HepG2 (cell line): ENCODE measurements around the gene FBP1. TPM values are rescaled to one million over a fixed set of nuclear protein-coding genes. Genes with fewer than 3 reads are reported as not detected.
A peak's percentile ranks its signal among the peaks of the same experiment; 100 is the strongest.

ENCODE experiments used
- CBX5 ChIP-seq: sonication (generic); formaldehyde crosslinking; IDR thresholded peaks from 2 replicates; pipeline ENCODE4 v1.4.0; 2020; ENCODE audit warnings: missing genetic modification reagents, borderline replicate concordance
- CSRNP2 ChIP-seq: sonication (generic); formaldehyde crosslinking; conservative IDR thresholded peaks from 2 replicates; pipeline ENCODE4 v1.8.0; 2022; ENCODE audit warnings: low read depth, missing genetic modification reagents
- FOXC1 ChIP-seq: sonication (generic); formaldehyde crosslinking; IDR thresholded peaks from 2 replicates; pipeline ENCODE4 v1.8.0; 2022; ENCODE audit warnings: mild to moderate bottlenecking, missing genetic modification reagents, borderline replicate concordance
- IKZF1 ChIP-seq: fragments of 450-650 bp; IDR thresholded peaks from 2 replicates; pipeline ENCODE4 v1.7.1; 2016
- IRF9 ChIP-seq: sonication (generic); formaldehyde crosslinking; IDR thresholded peaks from 2 replicates; pipeline ENCODE4 v1.8.0; 2022; ENCODE audit warnings: missing genetic modification reagents, mild to moderate bottlenecking, borderline replicate concordance
- LBX2 ChIP-seq: sonication (generic); formaldehyde crosslinking; IDR thresholded peaks from 2 replicates; pipeline ENCODE4 v1.5.0; 2020; ENCODE audit warnings: missing genetic modification reagents, mild to moderate bottlenecking, borderline replicate concordance
- REXO4 ChIP-seq: sonication (generic); formaldehyde crosslinking; IDR thresholded peaks from 2 replicates; pipeline ENCODE4 v1.8.0; 2022; ENCODE audit warnings: missing genetic modification reagents, mild to moderate bottlenecking, borderline replicate concordance
- SIX1 ChIP-seq: sonication (generic); formaldehyde crosslinking; IDR thresholded peaks from 2 replicates; pipeline ENCODE4 v1.4.0; 2020; ENCODE audit warnings: missing genetic modification reagents, borderline replicate concordance
- TBP ChIP-seq: sonication (generic); formaldehyde crosslinking; IDR thresholded peaks from 2 replicates; pipeline ENCODE4 v1.5.0; 2020; ENCODE audit warnings: missing genetic modification reagents
- ZBTB10 ChIP-seq: sonication (generic); formaldehyde crosslinking; IDR thresholded peaks from 2 replicates; pipeline ENCODE4 v1.4.0; 2020; ENCODE audit warnings: missing genetic modification reagents, borderline replicate concordance
- ZFP36L2 ChIP-seq: sonication (generic); formaldehyde crosslinking; IDR thresholded peaks from 2 replicates; pipeline ENCODE4 v1.4.0; 2020; ENCODE audit warnings: missing genetic modification reagents
- ZFX ChIP-seq: sonication (generic); formaldehyde crosslinking; IDR thresholded peaks from 2 replicates; pipeline ENCODE4 v1.4.0; 2020; ENCODE audit warnings: mild to moderate bottlenecking, low read depth, missing genetic modification reagents, moderate library complexity
- ZGPAT ChIP-seq: IDR thresholded peaks from 2 replicates; pipeline ENCODE4 v1.6.1; 2016; ENCODE audit warnings: mild to moderate bottlenecking
- ZNF101 ChIP-seq: sonication (generic); formaldehyde crosslinking; IDR thresholded peaks from 2 replicates; pipeline ENCODE4 v1.4.0; 2020; ENCODE audit warnings: mild to moderate bottlenecking, low read depth, missing genetic modification reagents, borderline replicate concordance
- ZNF274 ChIP-seq: sonication (generic); formaldehyde crosslinking; IDR thresholded peaks from 2 replicates; pipeline ENCODE4 v1.5.1; 2020; ENCODE audit warnings: mild to moderate bottlenecking, missing genetic modification reagents
- ZNF33A ChIP-seq: sonication (generic); formaldehyde crosslinking; IDR thresholded peaks from 2 replicates; pipeline ENCODE4 v1.5.1; 2020; ENCODE audit warnings: missing genetic modification reagents, mild to moderate bottlenecking, moderate library complexity, borderline replicate concordance
- ZNF577 ChIP-seq: sonication (generic); formaldehyde crosslinking; IDR thresholded peaks from 2 replicates; pipeline ENCODE4 v1.4.0; 2020; ENCODE audit warnings: mild to moderate bottlenecking, low read depth, missing genetic modification reagents, borderline replicate concordance
- ZNF672 ChIP-seq: sonication (generic); formaldehyde crosslinking; IDR thresholded peaks from 2 replicates; pipeline ENCODE4 v1.8.1; 2022; ENCODE audit warnings: missing genetic modification reagents
- ZNF770 ChIP-seq: sonication (generic); formaldehyde crosslinking; IDR thresholded peaks from 2 replicates; pipeline ENCODE4 v1.5.0; 2020; ENCODE audit warnings: mild to moderate bottlenecking, missing genetic modification reagents
- ZSCAN22 ChIP-seq: sonication (generic); formaldehyde crosslinking; IDR thresholded peaks from 2 replicates; pipeline ENCODE4 v1.4.0; 2020; ENCODE audit warnings: mild to moderate bottlenecking, missing genetic modification reagents
- polyA plus RNA-seq, 8 experiments: library from polyadenylated mRNA; depleted of rRNA in 3 of 8; stranded (reverse) in 7 of 8; unstranded in 1 of 8; fragments of >200 nt; fragmentation: Illumina TruSeq in 4 of 8; extraction: Trizol in 4 of 8; gene quantifications; 2 replicates each; pipeline versions ENCODE4 v1.2.1 to v1.2.3, GENCODE V29; 2011 to 2016; ENCODE audit warnings: low read depth in 4 of 8, missing spikeins in 1 of 8, mixed read lengths in 1 of 8; ENCODE audit not compliant: insufficient read depth in 1 of 8
- total RNA-seq, 5 experiments: library from RNA; depleted of rRNA; stranded (reverse); fragments of >200 nt; fragmentation: Illumina TruSeq; extraction: Trizol; gene quantifications; 2 replicates each; pipeline ENCODE4 v1.2.3, GENCODE V29; 2016; ENCODE audit warnings: low read depth in 1 of 5

Gene FBP1
- total and polyA plus RNA-seq, 2 of the 13 experiments (the other 11 are each of a cell fraction or from before 2014, with no cell fraction given): 0.29 to 0.53 TPM

- TF ChIP-seq IRF9 (CRISPR knock-in tag) (no peak; the same call in 1 of the 2 replicates), IKZF1 (no peak), ZNF577 (CRISPR knock-in tag) (no peak), ZNF770 (0 out of 2 replicates have a peak, but pooled peaks have one; percentile 22), ZBTB10 (CRISPR knock-in tag) (no peak), TBP (CRISPR knock-in tag) (no peak), ZNF274 (CRISPR knock-in tag) (no peak), ZFP36L2 (CRISPR knock-in tag) (no peak), ZSCAN22 (CRISPR knock-in tag) (no peak), LBX2 (CRISPR knock-in tag) (no peak), ZGPAT (peak; percentile 17; the same call in 1 of the 2 replicates), ZNF101 (no peak), FOXC1 (CRISPR knock-in tag) (0 out of 2 replicates have a peak, but pooled peaks have one; percentile 2), CSRNP2 (CRISPR knock-in tag) (no peak), ZNF33A (CRISPR knock-in tag) (no peak), ZNF672 (CRISPR knock-in tag) (no peak), CBX5 (CRISPR knock-in tag) (no peak; the same call in 1 of the 2 replicates), ZFX (CRISPR knock-in tag) (peak; percentile 96), REXO4 (CRISPR knock-in tag) (no peak), SIX1 (CRISPR knock-in tag) (no peak)
Measured at GRCh38 chr9:94623253-94623652, 16.1 kb downstream of the FBP1 start (continued).
